Measurements from ENCODE around the gene PPDPF. TPM values are rescaled to one million over a fixed set of nuclear protein-coding genes. Genes with fewer than 3 reads are reported as not detected.
A peak's percentile ranks its signal among the peaks of the same experiment; 100 is the strongest.
"Not testable (repeated sequence)": the region's sequence is repeated elsewhere in the genome, so short reads cannot be mapped to it uniquely, and the experiment has no call there.

The PPDPF gene
- total RNA-seq, 1 experiment from 2014 or later, result 245 TPM

- ChIA-PET POLR2A (ENCODE audit: unreplicated experiment) (interaction anchor here (0.6 kb wide), 1 partner anchor 136 kb away, joined by 3 read pairs; no protein-coding TSS in a partner anchor), CTCF (no interaction called here)
- no peaks in the 10 kb centered on the region for H3K9me3 ChIP-seq (ENCODE audit: low read length)
- H4K20me1 ChIP-seq (ENCODE audit: low read length), result no peaks in the 10 kb centered on the region
- BruUV-seq (replicated peaks), result no TSS peak
- H3K4me1 ChIP-seq (ENCODE audit: insufficient read depth, low read length), result 0 out of 2 replicates have a peak, but pooled peaks cover 5% of the 10 kb centered on the region
- H3F3A ChIP-seq (ENCODE audit: low read length, unreplicated experiment), result no peaks in the 10 kb centered on the region
- no peak overlapping the region for H3K9ac ChIP-seq (ENCODE audit: low read length)
- intact Hi-C loops (cut with micrococcal nuclease), result no loop called here
- no peak overlapping the region for H3K27ac ChIP-seq (ENCODE audit: low read length)
- peaks cover 26% of the 10 kb centered on the region for H3K27me3 ChIP-seq (ENCODE audit: low read length)
- H3K9me2 ChIP-seq (replicated peaks; ENCODE audit: low read length), result no peaks in the 10 kb centered on the region
- H2AFZ ChIP-seq (ENCODE audit: low read length), result no peak overlapping the region
- DNase-seq (no peak), ATAC-seq (no peak)
- TF ChIP-seq EZH2phosphoT487 (IDR thresholded peaks at IDR 0.05; ENCODE audit: borderline replicate concordance, low read length) (no peak), CTCF (conservative IDR thresholded peaks at IDR 0.05; ENCODE audit: low read depth, low read length) (no peak), EZH2 (IDR thresholded peaks at IDR 0.05; ENCODE audit: low read length, unreplicated experiment) (no peak)
- no peak overlapping the region for H3K4me3 ChIP-seq (ENCODE audit: low read length)
- H3K4me2 ChIP-seq (ENCODE audit: low read length), result no peak overlapping the region
- H3K79me2 ChIP-seq (ENCODE audit: low read length), result no peaks in the 10 kb centered on the region
- H3K36me3 ChIP-seq (ENCODE audit: low read depth, low read length), result no peaks in the 10 kb centered on the region
Observed at GRCh38 chr20:63477944-63478343, 42.6 kb upstream of the PPDPF start.

GRCh38 chr20:63478346-63479302 lies 41.9 kb upstream of the PPDPF start:
- H3F3A ChIP-seq (ENCODE audit: low read length, unreplicated experiment), result no peaks in the 10 kb centered on the region
- no peaks in the 10 kb centered on the region for H4K20me1 ChIP-seq (ENCODE audit: low read length)
- DNase-seq (no peak), ATAC-seq (no peak)
- no peak overlapping the region for H3K4me3 ChIP-seq (ENCODE audit: low read length)
- 0 out of 2 replicates have a peak, but pooled peaks cover 5% of the 10 kb centered on the region for H3K4me1 ChIP-seq (ENCODE audit: insufficient read depth, low read length)
- no peaks in the 10 kb centered on the region for H3K9me3 ChIP-seq (ENCODE audit: low read length)
- TF ChIP-seq CTCF (conservative IDR thresholded peaks at IDR 0.05; ENCODE audit: low read depth, low read length) (no peak), EZH2phosphoT487 (IDR thresholded peaks at IDR 0.05; ENCODE audit: borderline replicate concordance, low read length) (no peak), EZH2 (IDR thresholded peaks at IDR 0.05; ENCODE audit: low read length, unreplicated experiment) (no peak)
- no peak overlapping the region for H3K27ac ChIP-seq (ENCODE audit: low read length)
- H2AFZ ChIP-seq (ENCODE audit: low read length), result no peak overlapping the region
- no peak overlapping the region for H3K4me2 ChIP-seq (ENCODE audit: low read length)
- H3K36me3 ChIP-seq (ENCODE audit: low read depth, low read length), result no peaks in the 10 kb centered on the region
- POLR2A ChIA-PET (ENCODE audit: unreplicated experiment), result interaction anchor here (0.6 kb wide), 1 partner anchor 136 kb away, joined by 3 read pairs; no protein-coding TSS in a partner anchor
- CTCF ChIA-PET, result no interaction called here
- no peaks in the 10 kb centered on the region for H3K79me2 ChIP-seq (ENCODE audit: low read length)
- intact Hi-C loops (cut with micrococcal nuclease), result no loop called here
- BruUV-seq (replicated peaks), result no TSS peak
- H3K27me3 ChIP-seq (ENCODE audit: low read length), result peaks cover 20% of the 10 kb centered on the region
- H3K9ac ChIP-seq (ENCODE audit: low read length), result no peak overlapping the region
- H3K9me2 ChIP-seq (replicated peaks; ENCODE audit: low read length), result no peaks in the 10 kb centered on the region

GRCh38 chr20:63479695-63480419 lies 40.7 kb upstream of the PPDPF start:
- H3K27ac ChIP-seq (ENCODE audit: low read length); H3K9me3 ChIP-seq (ENCODE audit: low read length); BruUV-seq (replicated peaks); H3K9ac ChIP-seq (ENCODE audit: low read length); intact Hi-C loops (cut with micrococcal nuclease); H4K20me1 ChIP-seq (ENCODE audit: low read length); H2AFZ ChIP-seq (ENCODE audit: low read length); H3K36me3 ChIP-seq (ENCODE audit: low read depth, low read length); H3K79me2 ChIP-seq (ENCODE audit: low read length); POLR2A ChIA-PET (ENCODE audit: unreplicated experiment); H3K4me1 ChIP-seq (ENCODE audit: insufficient read depth, low read length); H3F3A ChIP-seq (ENCODE audit: low read length, unreplicated experiment); H3K27me3 ChIP-seq (ENCODE audit: low read length); H3K9me2 ChIP-seq (replicated peaks; ENCODE audit: low read length); CTCF ChIA-PET: not testable (repeated sequence)
- DNase-seq, result peak; percentile 69
- peak; percentile 23; the same call in 1 of the 2 replicates for ATAC-seq
- Histone ChIP-seq H3K4me2 (ENCODE audit: low read length) (peak overlapping the region; percentile 29), H3K4me3 (ENCODE audit: low read length) (peak overlapping the region; percentile 4; the same call in 1 of the 2 replicates)
